ENCODE data around the gene PTPRT. TPM values are rescaled to one million over a fixed set of nuclear protein-coding genes. Genes with fewer than 3 reads are reported as not detected.

Gene PTPRT
- total and polyA plus RNA-seq, 4 donors = 0.14 to 2.8 (median 0.40) TPM

GRCh38 chr20:42844751-42845150 is 345.0 kb downstream of the PTPRT start:
- DNase-seq (ENCODE audit: low spot score) = no peak
- Histone ChIP-seq H3K36me3 (ENCODE audit: control insufficient read depth in 4 of 4, insufficient read depth in 3 of 4, low read depth in 1 of 4, low read length in 3 of 4) (no peaks in the 10 kb centered on the region), H3K27ac (ENCODE audit: low read depth in 1 of 2, low read length in 2 of 2) (no peak overlapping the region), H3K4me3 (ENCODE audit: low read depth in 1 of 3, low read length in 3 of 3) (no peak overlapping the region), H3K9me3 (ENCODE audit: control insufficient read depth in 4 of 4, low read length in 3 of 4) (peaks cover 0 to 3% (median under 1%) of the 10 kb centered on the region in 4 donors), H3K4me1 (ENCODE audit: control insufficient read depth in 4 of 4, insufficient read depth in 4 of 4, low read length in 3 of 4) (no peaks in the 10 kb centered on the region), H3K9ac (ENCODE audit: low read depth in 1 of 2, low read length in 2 of 2) (no peak overlapping the region), H3K27me3 (ENCODE audit: control insufficient read depth in 4 of 4, insufficient read depth in 4 of 4, low read length in 3 of 4) (peaks cover 0 to 5% (median 0%) of the 10 kb centered on the region in 4 donors)
- TF ChIP-seq HNF4G (IDR thresholded peaks at IDR 0.05) = no peak
- no peak for TF ChIP-seq FOXA2 (IDR thresholded peaks at IDR 0.05)
- no peak for TF ChIP-seq JUND (IDR thresholded peaks at IDR 0.05)
- WGBS = 88% methylated on average over 6 of the region's 6 CpGs

DNA sequence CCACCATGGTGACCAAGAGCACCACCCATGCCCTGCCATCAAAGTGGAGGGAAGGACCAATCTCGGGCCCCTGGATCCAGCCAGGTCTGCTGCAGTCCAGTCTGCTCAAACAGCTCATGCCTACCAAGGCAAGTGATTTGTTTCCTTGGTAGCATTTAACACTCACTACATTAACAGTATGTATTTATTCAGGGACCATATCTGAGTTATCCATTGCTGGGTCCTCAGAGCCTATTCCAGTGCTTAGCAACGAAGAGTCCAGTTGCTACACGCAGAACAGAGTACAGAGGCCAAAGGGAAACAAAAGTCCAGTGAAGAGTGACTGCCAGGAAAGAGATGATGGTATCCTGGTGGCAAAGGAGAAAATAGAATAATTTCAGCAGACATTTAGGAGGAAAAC is 352.2 kb downstream of the PTPRT start:
- DNase-seq (ENCODE audit: low spot score) = no peak
- TF ChIP-seq TAF1 (conservative IDR thresholded peaks at IDR 0.05) (no peak), YY1 (IDR thresholded peaks at IDR 0.05) (no peak), GABPA (IDR thresholded peaks at IDR 0.05 in 1 of 2, conservative IDR thresholded peaks at IDR 0.05 in 1 of 2) (no peak), ATF3 (IDR thresholded peaks at IDR 0.05) (no peak), HNF4G (IDR thresholded peaks at IDR 0.05) (no peak), FOXA1 (IDR thresholded peaks at IDR 0.05) (no peak), RXRA (IDR thresholded peaks at IDR 0.05) (no peak), JUND (IDR thresholded peaks at IDR 0.05) (no peak), NR2F2 (IDR thresholded peaks at IDR 0.05) (no peak), HNF4A (conservative IDR thresholded peaks at IDR 0.05) (no peak), FOXA2 (IDR thresholded peaks at IDR 0.05) (no peak)
- TF ChIP-seq, protein P1, sequence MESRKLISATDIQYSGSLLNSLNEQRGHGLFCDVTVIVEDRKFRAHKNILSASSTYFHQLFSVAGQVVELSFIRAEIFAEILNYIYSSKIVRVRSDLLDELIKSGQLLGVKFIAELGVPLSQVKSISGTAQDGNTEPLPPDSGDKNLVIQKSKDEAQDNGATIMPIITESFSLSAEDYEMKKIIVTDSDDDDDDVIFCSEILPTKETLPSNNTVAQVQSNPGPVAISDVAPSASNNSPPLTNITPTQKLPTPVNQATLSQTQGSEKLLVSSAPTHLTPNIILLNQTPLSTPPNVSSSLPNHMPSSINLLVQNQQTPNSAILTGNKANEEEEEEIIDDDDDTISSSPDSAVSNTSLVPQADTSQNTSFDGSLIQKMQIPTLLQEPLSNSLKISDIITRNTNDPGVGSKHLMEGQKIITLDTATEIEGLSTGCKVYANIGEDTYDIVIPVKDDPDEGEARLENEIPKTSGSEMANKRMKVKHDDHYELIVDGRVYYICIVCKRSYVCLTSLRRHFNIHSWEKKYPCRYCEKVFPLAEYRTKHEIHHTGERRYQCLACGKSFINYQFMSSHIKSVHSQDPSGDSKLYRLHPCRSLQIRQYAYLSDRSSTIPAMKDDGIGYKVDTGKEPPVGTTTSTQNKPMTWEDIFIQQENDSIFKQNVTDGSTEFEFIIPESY (IDR thresholded peaks at IDR 0.05) = no peak
- TF ChIP-seq, protein P2, sequence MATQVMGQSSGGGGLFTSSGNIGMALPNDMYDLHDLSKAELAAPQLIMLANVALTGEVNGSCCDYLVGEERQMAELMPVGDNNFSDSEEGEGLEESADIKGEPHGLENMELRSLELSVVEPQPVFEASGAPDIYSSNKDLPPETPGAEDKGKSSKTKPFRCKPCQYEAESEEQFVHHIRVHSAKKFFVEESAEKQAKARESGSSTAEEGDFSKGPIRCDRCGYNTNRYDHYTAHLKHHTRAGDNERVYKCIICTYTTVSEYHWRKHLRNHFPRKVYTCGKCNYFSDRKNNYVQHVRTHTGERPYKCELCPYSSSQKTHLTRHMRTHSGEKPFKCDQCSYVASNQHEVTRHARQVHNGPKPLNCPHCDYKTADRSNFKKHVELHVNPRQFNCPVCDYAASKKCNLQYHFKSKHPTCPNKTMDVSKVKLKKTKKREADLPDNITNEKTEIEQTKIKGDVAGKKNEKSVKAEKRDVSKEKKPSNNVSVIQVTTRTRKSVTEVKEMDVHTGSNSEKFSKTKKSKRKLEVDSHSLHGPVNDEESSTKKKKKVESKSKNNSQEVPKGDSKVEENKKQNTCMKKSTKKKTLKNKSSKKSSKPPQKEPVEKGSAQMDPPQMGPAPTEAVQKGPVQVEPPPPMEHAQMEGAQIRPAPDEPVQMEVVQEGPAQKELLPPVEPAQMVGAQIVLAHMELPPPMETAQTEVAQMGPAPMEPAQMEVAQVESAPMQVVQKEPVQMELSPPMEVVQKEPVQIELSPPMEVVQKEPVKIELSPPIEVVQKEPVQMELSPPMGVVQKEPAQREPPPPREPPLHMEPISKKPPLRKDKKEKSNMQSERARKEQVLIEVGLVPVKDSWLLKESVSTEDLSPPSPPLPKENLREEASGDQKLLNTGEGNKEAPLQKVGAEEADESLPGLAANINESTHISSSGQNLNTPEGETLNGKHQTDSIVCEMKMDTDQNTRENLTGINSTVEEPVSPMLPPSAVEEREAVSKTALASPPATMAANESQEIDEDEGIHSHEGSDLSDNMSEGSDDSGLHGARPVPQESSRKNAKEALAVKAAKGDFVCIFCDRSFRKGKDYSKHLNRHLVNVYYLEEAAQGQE (IDR thresholded peaks at IDR 0.05) = no peak
- TF ChIP-seq, protein P3, sequence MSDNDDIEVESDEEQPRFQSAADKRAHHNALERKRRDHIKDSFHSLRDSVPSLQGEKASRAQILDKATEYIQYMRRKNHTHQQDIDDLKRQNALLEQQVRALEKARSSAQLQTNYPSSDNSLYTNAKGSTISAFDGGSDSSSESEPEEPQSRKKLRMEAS (IDR thresholded peaks at IDR 0.05) = no peak
- H3K36me3 ChIP-seq (ENCODE audit: control insufficient read depth in 4 of 4, insufficient read depth in 3 of 4, low read depth in 1 of 4, low read length in 3 of 4) = no peaks in the 10 kb centered on the region
- no peaks in the 10 kb centered on the region for H3K4me1 ChIP-seq (ENCODE audit: control insufficient read depth in 4 of 4, insufficient read depth in 4 of 4, low read length in 3 of 4)
- H3K9ac ChIP-seq (ENCODE audit: low read depth in 1 of 2, low read length in 2 of 2) = no peak overlapping the region
- no peaks in the 10 kb centered on the region for H3K27me3 ChIP-seq (ENCODE audit: control insufficient read depth in 4 of 4, insufficient read depth in 4 of 4, low read length in 3 of 4)
- no peaks in the 10 kb centered on the region for H3K9me3 ChIP-seq (ENCODE audit: control insufficient read depth in 4 of 4, low read length in 3 of 4)
- 83% methylated on average over 3 of the region's 3 CpGs for WGBS
- H3K4me3 ChIP-seq (ENCODE audit: low read depth in 1 of 3, low read length in 3 of 3) = no peak overlapping the region
- H3K27ac ChIP-seq (ENCODE audit: low read depth in 1 of 2, low read length in 2 of 2) = no peak overlapping the region

All from liver (tissue), 9 donors.